ENCODE data around the gene ZNF644.
A peak's percentile ranks its signal among the peaks of the same experiment; 100 is the strongest.

The ZNF644 gene

DNA sequence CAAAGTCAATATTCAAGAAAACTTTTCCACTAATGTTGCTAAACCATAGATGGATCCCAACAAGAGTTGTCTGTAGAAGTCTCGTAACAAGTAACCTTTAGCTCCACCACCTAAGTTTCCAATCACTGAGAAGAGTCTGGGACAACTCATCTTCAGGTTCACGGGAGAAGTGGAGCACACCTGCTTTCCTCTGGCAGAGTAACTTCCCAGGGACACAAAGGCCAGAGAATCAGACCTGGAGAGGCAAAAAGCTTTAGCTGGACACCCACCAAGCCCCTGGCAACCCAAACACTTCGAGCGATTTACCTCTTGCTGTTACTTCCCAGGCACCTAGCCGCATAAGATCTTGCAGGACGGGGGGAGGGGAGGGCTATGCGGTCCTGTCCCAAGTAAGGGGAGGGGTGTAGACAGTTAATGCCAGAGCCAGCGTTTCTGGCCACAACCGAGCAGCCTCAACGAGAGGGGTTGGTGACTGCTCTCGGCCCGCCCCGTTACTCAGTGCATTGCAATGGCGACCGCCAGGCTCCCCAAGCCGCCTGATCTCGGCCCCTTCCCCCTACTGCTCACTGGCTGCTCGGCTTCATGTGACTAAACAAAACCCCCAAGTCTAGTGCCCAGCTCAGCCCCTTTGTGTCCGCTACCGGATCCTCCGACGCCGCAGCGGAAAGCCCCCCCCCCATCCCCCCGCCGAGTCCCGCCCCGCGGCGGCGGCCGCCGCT lies 709 bp downstream of the ZNF644 start:
- DNase-seq: peak; percentile 58 to 61

DNA sequence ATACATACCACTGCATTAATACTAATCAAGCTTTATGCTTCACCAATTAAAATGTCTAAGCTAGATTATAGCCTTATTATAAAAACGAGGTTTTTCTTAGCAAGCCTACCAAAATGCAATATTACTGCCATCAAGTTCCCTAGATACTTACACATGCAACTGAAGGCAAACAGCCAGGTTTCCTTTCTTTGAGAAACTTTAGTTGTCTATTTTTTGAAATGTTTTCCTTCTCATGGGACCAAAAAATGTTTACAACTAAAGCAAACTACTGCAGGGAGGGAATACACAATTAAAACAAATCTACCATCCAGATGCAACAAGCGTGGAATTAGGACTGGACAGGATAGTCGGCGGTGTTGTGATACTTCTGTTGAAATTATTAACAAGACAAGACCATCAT lies 1.3 kb downstream of the ZNF644 start:
- DNase-seq: no peak

DNA sequence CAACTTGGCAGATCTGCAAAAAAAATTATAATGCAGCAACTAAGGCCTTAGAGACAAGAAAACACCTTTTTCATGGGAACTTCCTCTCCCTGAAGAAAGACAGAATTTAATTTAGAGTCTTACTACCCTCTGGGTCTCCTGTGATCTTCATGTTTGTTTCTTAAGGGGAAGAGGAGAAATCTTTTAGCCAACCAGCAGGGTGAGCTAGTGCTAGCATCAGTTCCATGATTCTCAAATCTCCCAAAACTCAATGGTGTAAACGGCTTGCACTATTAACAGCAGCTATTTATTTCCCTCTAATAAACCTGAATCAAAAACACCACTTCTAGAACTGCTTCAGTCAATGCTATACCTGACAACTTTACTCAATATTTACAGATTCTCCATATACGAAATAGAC lies 3.8 kb downstream of the ZNF644 start:
- DNase-seq: peak; percentile 70 to 75

DNA sequence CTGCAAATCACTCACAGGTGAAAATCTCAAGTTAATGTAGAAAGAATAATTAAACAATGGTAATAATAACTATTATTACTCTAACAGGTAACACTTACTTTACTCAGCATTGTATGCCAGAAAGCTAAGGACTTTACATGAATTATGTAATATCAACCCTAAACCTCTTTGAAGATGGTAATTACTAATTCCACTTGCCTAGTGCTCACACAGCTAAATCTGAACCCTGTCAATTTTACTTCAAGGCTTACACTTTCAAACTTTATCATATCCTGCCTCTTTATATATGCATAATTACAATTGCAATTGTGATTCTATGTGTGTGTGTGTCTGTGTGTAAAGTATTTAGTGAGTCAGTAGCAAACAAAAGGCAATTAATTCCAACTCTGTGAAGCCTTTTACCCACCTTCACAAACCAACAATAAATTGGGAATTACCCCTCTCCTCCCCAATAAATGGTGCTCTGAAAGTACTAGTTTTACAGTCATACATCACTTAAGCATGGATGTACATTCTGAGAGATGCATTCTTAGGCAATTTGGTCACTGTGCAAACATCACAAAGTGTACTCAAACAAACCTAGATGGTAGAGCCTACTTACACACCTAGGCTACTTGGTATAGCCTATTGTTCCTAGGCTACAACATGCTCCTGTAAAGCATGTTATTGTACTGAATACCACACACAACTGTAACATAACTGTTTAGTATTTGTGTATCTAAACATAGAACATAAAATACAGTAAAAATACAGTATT lies 5.9 kb downstream of the ZNF644 start:
- no peak for DNase-seq

DNA sequence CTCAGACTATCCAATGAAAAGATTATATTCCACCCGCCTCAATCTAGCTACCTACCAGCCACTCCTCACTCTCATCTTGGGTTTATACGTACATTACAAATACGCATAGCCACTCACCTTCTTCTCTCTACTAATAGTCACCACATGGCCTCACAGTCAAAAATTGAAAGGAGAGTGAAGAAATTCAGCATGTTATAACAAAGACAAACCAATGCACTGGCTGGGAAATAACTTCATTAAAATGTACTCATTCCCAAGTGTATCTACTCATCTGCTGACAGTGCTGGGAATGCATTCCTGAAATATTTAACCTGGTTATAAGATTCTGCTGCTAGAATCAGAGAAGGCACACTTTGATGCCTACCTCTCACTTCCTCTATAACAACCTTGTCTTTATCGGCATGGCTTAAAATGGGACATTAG lies 6.5 kb downstream of the ZNF644 start:
- no peak for DNase-seq

DNA sequence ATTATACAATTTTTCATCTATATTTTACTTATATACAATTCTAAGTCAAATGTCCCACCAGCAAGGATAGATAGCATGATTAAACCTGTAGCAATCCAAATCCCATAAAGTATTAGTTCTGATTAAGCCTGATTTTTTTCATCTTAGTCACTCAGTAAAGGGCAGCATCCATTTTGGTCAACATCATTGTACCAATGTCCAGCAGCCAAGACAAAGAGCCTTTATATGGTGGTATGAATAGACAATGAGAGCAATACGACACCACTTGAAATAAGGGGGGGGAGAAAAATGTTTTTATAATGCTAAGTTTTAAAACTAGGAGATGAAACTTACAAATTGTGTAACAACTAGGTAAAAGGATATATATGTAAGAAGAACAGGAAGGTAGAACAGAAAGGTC lies 7.4 kb downstream of the ZNF644 start:
- no peak for DNase-seq

DNA sequence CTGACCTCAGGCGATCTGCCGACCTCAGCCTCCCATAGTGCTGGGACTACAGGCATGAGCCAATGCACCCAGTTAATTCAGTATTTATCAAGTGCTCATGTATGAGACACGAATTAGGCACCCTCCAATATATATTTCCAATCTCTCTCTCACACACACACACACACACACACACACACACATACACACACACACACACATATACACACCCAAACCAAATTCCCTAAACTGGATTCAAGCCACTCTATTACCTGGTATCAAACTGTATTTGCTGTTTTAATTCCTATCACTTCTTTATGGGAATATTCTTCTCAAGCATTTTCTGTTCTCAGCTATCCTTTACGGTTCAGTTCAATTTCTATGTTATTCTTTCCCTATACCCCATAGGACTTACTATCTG lies 8.5 kb downstream of the ZNF644 start:
- no peak for DNase-seq

DNA sequence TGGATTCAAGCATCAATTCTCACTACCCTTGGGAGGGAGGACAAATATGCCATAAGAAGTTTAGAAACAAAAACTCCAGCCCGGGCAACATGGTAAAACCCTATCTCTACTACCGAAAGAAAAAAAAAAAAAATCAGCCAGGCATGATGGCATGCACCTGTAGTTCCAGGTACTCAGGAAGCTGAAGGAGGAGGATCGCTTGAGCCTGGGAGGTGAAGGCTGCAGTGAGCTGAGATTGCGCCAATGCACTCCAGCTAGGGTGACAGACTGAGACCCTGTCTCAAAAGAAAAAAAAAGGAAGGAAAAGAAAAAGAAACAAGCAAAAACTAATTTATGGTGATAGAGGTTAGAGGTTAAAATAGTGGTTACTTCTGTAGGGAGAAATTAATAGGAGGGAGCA lies 9.6 kb downstream of the ZNF644 start:
- no peak for DNase-seq

DNA sequence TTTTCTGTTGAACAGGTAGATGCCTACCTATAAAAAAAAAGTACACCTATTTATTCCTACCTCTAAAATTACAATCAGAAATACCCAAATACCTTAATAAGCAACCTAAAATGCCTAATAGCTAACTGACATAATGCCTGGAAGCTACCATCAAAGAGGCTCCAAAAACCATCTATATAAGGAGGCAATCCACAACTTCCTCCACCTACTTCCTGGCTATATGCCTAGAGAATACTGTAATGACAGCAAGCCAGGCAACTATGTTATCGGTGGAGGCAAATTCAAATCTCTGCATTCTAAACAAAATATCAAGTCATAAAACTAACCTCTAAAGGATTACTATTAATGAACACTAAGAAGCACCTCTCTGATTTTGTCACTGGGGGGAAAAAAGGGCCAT lies 10.1 kb downstream of the ZNF644 start:
- peak; percentile 26 to 40 for DNase-seq

DNA sequence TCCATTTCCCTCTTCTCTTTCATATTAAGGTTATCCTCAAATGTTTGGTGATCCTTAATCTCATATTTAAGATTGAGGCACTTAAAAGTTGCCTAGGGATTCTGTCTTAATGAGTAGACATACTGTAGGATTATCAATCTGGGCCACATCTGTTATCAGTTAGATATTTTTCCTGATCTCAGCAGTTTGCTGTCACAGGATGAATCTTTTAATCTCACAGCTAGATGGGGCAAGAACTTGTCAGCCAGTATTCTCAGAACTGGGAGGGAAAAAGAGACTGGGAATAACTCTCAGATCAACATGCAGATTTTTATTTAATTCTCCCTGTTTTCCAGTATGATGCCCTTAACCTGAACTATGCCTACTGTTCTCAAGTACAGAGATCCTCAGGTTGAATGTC lies 14.0 kb downstream of the ZNF644 start:
- DNase-seq: no peak

DNA sequence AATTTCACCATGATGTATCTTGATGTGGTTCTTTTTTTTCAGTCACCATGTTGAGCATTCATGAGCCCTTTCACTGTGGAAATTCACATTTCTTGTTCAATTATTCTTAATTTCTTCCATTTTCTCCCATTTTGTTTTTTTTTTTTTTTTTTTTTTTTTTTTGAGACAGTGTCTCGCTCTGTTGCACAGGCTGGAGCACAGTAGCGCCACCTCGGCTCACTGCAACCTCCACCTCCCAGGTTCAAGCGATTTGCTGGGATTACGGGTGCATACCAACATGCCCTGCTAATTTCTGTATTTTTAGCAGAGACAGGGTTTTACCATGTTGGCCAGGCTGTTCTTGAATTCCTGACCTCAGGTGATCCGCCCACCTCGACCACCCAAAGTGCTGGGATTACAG lies 14.7 kb downstream of the ZNF644 start:
- no peak for DNase-seq

DNA sequence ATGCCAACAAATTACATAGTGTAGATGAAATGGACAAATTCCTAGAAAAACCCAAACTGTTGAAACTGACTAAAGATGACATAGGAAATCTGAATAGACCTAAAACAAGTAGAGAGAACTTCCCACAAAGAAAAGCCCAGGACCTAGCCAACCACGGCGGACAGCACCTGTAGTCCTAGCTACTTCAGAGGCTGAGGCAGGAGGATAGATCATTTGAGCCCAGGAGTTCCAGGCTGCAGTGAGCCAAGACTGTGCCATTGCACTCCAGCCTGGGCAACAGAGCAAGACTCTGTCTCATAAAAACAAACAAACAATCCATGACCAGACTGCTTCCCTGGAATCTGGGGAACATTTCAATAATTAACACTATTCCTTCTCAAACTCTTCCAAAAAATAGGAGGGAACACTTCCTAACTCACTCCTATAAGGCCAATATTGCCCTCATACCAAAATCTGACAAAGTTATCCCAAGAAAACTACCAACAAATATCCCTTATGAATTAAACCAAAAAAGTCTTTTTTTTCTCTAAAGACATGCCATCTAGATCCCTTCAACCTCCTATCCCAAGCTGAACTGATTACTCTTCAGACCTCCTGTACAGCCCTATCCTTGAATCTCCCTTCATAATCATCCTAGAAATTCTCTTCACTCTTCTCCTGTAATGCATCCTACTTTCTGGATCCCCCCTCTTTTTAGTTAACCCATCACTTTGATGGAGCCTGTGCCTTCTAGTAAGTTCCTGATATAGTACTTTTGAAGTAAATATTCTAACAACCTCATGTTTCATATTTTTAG lies 15.5 kb downstream of the ZNF644 start:
- no peak for DNase-seq

DNA sequence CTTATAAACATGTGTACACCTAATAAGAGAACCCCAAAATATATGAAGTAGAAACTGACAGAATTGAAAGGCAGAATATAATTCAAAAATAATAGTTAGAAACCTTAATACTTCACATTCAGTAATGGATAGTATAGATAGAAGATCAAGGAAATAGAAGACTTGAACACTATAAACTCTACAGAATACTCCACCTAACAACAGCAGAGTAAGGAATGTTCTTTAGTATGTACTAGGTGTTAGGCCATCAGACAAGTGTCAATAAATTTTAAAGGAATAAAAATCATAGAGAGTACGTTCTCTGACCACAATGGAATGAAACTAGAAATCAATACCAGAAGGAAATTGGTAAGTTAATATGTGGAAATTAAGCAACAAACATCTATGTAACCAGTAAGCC lies 16.6 kb downstream of the ZNF644 start:
- DNase-seq: no peak

DNA sequence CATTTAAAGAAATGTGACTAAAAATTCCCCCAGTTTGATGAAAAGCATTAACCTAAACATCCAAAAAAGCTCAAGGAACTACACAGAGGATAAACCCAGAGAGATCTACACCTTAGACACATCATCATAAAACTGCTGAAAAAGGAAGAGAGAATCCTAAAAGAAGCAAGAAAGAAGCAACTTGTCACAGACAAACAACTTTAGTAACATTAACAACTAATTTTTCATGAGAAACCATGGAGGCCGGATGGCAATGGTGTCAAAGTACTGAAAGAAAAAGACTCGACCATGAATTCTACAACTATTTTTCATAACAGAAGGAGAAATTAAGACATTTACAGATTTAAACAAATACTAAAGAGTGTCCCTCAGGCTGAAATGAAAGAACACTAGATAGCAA lies 17.7 kb downstream of the ZNF644 start:
- no peak for DNase-seq

DNA sequence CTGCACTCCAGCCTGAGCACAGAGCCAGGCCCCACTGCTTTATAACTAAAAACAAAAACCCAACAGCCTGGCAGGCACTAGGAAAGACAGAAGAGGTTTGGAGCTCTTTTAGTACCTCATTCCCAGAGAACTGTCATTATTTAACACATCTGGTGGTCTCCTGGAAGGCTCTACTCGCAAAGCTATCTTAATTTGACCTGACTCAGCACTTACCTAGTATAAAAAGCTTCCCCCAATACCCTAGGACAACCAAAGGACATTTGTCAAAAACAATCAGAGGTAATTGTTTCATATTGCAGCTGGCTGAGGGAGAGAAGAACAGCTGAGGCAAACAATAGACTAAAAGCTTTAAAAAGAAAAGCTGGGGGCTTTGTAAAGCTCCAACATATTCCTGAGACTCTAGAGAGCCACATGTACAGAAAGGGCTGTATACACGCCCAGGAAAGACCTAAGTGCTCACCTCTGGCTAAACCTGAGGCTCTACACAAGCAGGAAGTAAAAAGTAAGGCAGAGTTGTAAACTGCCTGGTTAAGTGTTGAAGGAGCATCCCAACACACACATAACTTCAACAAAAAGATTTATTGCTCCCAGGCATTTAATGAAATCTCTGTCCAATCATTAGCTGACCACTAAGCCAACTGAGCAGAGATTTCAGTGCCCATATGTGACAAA lies 25.0 kb downstream of the ZNF644 start:
- no peak for DNase-seq

DNA sequence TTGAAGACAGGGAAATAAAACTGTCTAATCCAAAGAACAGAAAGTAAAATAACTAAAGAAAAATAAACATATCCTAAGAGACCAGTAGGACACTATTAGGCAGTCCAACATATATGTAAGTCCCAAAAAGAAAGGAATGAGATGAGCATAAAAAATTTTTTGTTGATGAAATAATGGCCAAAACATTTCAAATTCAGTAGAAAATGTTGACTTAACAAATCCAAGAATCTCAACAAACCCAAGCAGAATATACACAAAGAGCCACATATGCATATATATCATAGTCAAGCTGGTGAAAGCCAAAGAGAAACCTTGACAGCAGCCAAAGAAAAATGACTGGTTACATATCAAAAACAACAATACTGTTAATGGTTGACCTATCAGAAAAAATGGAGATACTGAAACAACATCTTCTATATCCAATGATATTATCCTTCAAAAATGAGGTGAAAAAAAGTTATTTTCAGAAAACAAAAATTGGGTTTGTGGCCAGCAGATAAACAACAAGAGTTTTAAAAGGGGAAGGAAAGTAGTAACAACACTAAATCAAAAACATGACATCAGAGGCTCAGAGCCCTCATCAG lies 26.4 kb downstream of the ZNF644 start:
- DNase-seq: no peak

DNA sequence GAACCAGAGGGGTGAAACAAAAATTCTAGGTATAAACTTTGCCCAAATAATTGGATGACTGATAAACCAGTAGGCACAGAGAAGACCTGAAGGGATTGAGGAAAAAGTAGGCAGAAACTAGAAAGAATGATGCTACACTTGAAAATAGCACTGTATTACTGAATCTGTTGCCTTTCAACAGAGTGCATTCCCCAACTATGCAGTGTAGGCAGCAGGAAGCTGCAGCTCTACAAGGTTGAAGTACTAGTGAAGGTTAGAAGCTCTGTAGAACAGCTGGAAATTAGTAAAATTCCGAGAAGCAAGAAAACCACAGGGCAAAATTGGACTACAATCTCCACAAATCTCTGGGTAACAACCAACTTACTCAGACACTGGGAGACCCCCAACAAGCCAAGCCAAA lies 27.4 kb downstream of the ZNF644 start:
- no peak for DNase-seq

DNA sequence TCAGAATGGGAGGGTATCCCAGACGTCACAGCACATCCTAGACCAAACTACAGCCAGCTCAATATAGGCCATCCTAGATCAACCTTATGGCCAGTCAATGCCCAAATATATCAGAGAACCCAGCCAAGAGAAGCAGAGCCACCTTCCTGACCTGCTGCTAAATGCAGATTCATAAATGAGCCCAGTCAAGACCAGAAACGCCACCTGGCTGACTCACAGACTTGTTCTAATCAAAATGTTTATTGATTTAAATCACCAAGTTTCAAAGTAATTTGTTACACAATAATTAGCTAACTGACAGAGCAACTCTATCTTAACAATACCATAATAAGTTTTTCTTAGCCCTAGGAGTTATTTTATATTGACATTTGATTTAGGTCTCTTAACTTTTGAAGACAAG lies 28.6 kb downstream of the ZNF644 start:
- DNase-seq: no peak

DNA sequence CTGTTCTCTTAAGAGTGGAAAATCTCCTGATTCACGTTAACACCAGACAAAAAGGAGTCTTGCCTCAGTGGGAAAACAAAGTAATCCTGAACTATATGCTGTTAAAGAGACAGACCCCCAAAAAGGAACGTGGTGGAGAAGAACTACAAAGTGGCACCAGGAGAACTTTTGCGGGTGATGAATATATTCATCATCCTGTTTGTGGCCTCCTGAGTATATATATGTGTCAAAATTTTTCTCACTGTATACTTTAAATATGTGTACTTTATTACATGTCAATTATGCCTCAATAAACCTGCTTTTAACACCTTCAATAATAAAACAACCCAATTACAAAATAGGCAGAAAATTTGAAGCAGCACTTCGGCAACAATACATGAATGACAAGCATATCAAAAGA lies 31.1 kb downstream of the ZNF644 start:
- DNase-seq: no peak

DNA sequence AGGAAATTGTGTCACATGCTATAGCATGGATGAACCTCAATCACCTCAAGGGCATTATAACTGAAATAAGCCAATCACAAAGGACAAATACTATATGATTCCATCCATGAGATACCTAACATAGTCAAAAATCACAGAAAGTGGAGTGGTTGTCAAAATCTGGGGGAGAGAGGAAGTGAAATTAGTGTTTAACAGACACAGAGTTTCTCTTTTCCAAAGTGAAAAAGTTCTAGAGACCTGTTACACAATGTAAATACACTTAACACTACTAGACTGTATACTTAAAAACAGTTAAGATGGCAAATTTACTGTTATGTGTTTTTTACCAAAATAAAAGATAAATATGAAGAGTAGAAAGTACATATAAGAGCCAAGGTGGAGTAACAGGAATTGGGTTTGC lies 31.8 kb downstream of the ZNF644 start:
- DNase-seq: no peak

DNA sequence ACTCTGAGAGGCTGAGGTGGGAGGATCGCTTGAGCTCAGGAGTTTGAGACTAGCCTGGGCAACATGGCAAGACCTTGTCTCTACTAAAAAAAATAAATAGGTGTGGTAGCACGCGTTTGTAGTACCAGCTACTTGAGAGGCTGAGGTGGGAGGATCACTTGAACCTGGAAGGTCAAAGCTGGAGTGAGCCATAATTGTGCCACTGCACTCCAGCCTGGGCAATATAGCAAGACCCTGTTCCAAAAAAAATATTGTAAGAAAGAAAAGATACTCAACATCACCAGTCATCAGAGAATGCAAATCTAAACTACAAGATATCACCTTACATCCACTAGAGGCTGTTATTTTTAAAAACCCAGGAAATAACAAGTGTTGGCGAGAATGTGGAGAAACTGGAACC lies 32.5 kb downstream of the ZNF644 start:
- no peak for DNase-seq

DNA sequence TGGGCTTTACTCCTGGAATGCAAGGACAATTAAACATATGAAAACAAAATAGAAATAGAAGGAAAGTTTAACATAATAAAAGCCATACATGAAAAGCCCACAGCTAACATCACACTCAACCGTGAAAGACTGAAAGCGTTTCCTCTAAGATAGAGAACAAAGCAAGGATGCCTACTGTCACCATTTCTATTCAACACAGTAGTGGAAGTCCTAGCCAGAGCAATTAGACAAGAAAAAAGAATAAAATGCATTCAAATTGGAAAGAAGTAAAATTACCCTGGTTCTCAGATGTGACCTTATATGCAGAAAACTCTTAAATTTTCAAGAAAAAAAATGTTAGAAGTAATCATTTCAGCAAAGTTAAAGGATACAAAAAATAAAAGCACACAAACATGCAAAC lies 34.0 kb downstream of the ZNF644 start:
- DNase-seq: no peak

DNA sequence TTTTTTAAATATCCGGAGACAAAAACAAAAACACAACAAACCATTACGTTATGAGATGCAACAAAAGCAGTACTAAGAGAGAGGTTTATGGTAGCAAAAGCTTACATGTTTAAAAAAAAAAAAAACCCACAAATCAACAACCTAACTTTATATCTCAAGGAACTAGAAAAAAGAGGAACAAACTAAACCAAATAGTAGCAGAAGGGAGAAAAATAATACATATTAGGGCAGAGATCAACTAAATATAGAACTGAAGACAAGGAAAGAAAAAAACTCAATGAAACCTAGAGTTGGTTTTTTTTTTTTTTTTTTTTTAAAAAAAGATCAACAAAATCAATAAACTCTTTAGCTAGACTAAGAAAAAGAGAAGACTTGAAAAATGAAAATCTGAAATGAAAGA lies 34.9 kb downstream of the ZNF644 start:
- DNase-seq: peak; percentile 55 to 74
